Measurements from ENCODE around the gene GALNT10.
A peak's percentile ranks its signal among the peaks of the same experiment; 100 is the strongest.

The GALNT10 gene

GRCh38 chr5:154455585-154455984 is 265.1 kb downstream of the GALNT10 start:
- DNase-seq: no peak

GRCh38 chr5:154456540-154456939 is 266.0 kb downstream of the GALNT10 start:
- DNase-seq: no peak

GRCh38 chr5:154459015-154459414 is 268.5 kb downstream of the GALNT10 start:
- no peak for DNase-seq

GRCh38 chr5:154460172-154460571 is 269.6 kb downstream of the GALNT10 start:
- DNase-seq: no peak

- no peak for DNase-seq
Observed at GRCh38 chr5:154461531-154461930, 271.0 kb downstream of the GALNT10 start.

GRCh38 chr5:154464438-154464837 is 273.9 kb downstream of the GALNT10 start:
- DNase-seq: no peak

- DNase-seq: no peak
Observed at GRCh38 chr5:154465169-154465568, 274.6 kb downstream of the GALNT10 start.

GRCh38 chr5:154466147-154466546 is 275.6 kb downstream of the GALNT10 start:
- DNase-seq: no peak

- no peak for DNase-seq
Observed at GRCh38 chr5:154466671-154467070, 276.1 kb downstream of the GALNT10 start.

GRCh38 chr5:154467655-154468354 is 277.3 kb downstream of the GALNT10 start:
- DNase-seq: peak; percentile 71

GRCh38 chr5:154470137-154470536 is 279.6 kb downstream of the GALNT10 start:
- DNase-seq: no peak
